ENCODE measurements around the gene RPL22.
"Not testable (repeated sequence)": the region's sequence is repeated elsewhere in the genome, so short reads cannot be mapped to it uniquely, and the experiment has no call there.

RPL22 gene

DNA sequence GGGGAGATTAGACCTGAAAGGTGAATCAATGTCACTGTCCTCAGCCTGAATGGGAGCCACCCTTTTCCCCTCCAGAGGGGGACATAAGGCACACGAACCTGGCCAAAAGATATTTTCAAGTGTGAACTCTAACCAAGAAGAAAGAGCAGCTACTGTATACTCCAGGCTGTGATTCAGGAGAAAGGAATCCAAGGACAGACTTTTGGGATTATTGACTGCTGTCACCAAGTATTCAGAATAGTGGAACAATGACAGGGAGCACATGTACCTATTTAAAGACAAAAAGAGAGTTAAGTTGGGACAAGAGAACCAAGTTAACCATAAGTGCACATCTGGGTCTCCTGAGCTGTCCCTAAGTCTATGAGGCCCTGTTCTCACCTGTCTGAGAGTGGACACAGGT lies 34.0 kb upstream of the RPL22 start:
- no peak for DNase-seq

DNA sequence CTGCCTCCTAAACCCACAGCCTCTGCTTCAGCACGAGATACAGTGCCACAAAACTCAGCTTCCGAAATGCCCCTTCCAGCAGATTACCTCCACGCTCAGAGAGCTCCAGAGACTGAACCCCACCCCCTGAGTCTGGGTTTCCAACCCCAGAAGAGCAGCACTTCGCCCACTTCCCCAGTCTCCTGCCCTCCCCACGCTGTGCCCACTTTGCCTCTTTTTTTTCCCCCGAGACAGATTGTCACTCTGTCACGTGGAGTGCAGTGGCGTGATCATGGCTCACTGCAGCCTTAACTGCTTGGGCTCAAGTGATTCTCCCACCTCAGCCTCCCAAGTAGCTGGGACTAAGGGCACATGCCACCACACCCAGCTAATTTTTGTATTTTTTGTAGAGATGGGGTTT lies 26.3 kb upstream of the RPL22 start:
- DNase-seq = no peak

DNA sequence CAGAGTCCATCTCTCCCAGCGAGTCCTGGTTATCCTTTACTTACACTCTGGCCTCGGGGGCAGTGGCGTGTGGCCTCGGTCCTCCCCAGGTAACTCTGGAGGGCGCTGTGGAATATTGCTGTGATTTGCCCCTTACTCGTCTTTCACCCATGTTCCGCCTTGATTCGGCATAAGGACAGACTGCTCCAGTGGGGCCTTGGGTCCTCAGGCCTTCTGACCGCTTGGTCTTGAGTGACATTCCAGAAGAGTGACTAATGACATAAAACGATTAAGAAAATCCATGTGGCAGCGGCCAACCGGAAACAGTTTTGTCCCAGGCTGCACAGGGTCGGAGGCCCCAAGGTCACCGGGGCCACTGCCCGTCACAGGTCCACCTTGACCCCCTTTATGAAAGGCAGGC lies 25.3 kb upstream of the RPL22 start:
- no peak for DNase-seq

DNA sequence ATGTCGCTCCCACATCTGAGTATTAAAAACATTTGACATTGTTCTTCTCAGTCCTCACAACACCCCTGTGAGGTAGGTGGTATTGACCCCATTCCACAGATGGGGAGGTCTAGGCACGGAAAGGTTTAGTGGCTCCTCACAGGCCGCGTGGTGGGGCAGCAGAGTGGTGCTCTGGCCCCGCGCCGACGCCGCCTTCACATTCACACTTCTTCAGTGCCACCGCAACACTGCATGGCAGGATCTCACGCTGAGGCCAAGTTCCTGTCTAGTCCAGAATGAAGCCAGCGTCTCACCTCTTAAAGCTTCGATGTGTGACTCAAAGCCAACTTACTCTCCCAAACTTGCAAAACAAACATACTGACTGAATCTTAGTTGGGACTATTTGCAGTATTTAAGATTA lies 24.2 kb upstream of the RPL22 start:
- DNase-seq = no peak

DNA sequence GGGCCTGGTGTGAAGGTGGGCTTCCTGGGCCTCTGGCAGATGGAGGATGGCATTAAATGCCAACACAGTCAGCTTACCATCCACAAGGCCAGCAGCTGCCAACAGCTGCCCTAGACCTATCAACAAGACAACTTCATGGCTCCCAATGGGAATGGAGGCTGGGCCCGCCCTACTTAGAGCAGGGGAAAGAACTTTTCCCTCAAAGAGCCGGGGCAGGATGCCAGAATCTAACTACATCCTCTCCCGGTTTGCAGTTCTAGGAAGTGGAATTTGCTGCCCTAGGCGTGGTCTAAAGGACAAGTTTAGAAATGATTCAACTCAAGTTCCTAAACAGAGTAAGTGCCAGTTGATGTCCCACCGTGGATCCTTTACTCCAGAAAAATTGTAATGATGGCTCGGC lies 23.2 kb upstream of the RPL22 start:
- DNase-seq = no peak

DNA sequence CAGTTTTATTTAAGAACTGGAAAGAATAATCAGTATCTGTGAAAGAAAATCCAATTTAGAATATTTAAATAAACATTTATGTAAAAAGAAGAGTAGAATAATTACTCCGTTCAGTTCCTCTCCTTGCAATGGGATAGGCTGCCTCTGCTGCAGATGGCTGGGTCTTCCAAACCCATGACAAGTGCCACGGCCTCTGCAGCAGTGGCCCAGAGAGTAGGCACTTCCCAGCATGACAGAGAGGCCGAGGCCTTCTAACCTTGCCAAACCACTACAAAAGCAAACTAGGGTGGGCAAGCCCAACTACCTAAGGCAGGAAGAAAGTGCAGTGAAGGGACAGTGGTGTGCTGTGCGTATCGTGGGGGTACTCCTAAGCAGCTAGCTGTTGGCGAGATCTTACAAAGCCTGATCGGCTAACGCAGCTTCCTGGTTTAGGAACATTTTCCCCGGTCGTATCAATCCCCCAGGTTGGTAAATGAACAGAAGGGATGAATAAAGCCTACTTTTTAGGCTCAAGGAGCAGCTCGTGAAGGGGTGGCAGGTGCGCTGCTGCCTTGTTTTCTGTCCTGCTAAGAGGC lies 21.9 kb upstream of the RPL22 start:
- DNase-seq = no peak

DNA sequence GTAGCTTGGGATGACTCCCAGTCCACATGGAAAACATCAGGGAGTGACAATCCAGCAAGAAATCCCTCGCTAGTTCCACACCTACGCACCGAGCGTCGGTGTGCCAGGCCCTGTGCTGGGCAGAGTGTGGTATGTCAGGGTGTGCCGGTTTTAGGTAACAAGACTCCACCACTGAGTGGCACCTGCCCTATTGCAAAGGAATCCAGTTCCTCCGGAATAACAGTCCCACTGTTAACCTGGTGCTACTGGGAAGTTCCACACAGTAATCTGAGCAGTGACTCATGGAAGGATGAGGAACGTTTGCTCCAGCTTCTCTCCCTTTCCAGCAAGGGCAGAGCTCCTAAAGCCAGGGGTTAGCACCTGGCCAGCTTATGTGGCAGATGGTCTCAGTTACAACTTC lies 20.8 kb upstream of the RPL22 start:
- no peak for DNase-seq

DNA sequence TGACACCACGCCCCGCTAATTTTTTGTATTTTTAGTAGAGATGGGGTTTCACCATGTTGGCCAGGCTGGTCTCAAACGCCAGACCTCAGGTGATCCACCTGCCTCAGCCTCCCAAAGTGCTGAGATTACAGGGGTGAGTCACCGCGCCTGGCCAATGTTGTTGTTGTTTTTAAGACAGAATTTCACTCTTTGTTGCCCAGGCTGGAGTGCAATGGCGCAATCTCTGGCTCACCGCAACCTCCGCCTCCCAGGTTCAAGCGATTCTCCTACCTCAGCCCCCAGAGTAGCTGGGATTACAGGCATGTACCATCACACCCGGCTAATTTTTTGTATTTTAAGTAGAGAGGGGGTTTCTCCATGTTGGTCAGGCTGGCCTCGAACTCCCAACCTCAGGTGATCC lies 20.2 kb upstream of the RPL22 start:
- not testable (repeated sequence) for DNase-seq

DNA sequence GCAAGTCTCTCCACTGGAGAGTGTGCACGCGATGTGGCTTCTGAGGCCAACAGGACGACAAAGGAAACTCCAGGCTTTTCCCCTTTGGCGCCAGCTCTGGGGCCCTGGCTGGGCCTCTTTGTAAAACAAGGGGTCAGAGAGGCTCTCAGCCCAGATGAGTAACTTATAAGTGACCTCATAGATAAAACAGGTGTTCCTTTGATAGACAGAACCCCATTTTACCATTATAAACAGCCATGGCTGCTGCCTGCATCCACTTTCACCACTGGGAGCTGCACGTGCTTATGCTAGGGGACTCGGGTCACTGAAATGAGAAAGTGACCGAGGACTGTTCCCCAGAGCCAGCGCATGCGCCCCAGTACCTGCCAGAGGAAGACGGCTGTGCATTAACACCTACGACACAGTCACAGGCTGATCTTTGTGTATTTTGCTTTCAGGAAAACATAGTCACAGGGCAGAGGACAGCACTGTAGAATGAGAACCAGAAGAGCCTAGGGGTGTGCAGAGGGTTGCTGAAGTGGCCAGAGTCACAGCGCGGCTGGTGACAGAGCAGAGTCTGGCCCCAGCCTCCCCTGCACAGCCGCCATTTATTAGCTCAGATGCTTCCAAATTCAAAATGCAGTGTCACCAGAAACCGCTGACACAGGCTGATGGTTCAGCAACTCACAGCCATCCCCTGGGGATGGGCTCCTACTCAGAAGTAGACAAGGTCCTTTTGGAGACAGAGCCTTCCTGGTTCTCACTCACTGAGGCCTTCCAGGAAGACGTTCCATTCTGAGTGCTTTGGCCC lies 19.2 kb upstream of the RPL22 start:
- no peak for DNase-seq

DNA sequence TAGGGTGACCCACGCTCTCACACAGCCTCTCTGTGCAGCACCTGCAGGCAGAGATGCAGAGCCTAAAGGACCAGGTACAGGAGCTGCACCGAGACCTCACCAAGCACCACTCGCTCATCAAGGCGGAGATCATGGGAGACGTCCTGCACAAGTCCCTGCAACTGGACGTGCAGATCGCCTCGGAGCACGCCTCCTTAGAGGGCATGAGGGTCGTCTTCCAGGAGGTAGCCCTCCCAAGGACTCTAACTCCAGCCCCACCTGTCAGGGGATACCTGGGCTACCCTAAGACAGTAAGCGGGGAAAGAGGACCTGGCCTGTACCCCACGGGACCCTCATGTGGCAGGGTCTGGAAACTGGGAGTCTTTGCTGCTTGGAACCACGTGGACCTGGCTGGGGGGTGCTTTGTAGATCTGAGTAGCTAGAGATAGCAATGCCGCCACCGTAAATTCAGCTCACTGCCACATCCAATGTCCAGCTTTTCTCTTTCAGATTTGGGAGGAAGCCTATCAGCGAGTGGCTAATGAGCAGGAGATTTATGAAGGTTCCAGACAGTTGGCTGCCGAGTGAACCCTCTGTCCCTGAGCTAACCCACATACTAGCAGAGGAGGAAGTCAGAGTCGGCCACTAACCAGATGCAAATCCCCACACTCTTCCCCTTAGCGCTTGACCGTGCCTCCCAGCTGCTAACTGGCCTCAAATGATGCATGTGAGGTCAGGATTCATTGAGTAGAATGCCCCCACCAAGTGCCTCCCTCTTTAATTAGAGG lies 13.0 kb upstream of the RPL22 start:
- no peak for DNase-seq

DNA sequence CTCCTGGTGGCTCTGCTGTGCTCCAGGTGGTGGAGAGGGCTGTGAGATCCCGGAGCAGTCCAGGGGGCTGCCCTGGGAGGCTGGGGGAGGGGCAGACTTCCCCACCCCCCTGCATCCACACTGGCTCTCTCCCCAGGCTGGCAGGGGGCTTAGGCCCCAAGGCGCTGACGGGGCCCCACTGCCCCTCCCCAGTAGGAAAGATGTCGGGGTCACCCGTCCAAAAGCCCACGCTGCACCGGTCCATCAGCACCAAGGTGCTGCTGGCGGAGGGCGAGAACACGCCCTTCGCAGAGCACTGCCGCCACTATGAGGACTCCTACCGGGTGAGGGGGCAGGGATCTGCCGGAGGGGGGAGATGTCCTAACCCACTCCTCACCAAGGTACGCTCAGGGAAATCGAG lies 12.3 kb upstream of the RPL22 start:
- no peak for DNase-seq

DNA sequence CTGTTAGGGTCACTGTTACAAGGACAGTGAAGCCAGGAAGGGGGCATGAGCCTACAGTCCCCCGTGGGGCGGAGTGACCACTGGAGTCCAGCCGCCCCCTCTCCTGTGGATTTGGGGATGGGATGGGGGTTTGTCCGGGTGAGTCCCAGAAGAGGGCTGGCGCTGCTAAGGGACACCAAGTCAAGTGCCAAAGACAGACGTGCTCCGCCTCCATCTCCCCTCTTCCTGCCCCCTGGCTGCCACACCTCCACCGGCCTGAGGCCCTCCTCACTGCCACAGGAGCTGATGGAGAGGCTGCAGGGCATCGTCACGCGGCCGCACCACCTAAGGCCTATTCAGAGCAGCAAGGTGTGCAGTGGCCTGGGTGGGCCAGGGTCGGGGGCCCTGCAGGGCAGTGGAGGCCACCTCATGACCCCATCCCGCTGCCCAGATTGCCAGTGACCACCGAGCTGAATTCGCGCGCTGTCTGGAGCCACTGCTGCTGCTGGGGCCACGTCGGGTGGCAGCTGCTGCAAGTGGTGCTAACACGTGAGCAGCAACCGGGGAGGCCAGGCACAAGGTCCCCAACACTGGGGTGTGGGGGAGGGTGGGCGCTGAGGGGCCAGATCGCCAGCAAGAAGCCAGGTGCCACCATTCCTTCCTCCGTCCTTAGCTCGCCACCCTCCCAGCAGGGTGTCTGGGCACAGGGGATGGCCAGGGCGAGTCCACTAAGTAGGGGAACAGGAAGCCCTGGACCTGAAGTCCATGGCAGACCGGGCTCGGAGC lies 11.4 kb upstream of the RPL22 start:
- no peak for DNase-seq

DNA sequence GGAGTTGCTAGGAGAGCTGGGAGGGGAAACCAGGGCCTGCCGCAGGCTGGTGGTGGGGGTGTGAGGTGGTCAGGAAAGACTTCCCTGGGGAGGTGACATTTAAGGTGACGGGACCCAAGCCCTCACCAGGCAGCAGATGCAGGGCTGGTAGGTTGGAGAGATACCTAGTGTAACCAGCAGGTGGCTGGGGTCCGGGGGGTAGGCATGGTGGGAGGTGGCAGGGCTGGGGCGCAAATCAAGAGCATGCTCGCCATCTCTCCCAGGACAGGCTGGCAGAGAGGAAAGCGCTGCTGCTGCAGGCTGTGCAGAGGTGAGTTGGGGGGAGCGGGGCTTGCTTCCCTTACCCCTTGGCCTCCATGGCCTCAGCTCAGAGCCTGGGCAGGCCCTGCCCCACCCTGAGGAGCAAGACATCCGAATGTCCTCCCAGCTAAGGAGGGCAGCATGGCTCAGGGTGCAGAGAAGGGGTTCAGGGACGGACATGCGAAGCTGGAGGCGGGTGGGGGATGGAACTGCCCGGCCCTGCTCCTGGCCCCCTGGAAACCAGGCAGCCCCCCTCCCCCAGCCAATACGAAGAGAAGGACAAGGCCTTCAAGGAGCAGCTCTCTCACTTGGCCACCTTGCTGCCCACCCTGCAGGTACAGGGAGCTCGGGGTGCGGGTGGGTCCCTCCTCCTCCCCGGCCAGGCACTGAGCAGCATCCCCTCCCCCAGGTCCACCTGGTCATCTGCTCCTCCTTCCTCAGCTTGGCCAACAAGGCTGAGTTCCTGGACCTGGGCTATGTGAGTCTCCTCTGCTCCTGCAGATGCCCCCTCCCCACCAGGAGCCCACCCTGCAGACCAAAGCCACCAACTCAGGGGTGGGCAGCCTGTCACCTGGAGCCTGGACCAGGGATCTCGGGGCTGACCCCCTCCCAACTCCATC lies 10.5 kb upstream of the RPL22 start:
- no peak for DNase-seq

DNA sequence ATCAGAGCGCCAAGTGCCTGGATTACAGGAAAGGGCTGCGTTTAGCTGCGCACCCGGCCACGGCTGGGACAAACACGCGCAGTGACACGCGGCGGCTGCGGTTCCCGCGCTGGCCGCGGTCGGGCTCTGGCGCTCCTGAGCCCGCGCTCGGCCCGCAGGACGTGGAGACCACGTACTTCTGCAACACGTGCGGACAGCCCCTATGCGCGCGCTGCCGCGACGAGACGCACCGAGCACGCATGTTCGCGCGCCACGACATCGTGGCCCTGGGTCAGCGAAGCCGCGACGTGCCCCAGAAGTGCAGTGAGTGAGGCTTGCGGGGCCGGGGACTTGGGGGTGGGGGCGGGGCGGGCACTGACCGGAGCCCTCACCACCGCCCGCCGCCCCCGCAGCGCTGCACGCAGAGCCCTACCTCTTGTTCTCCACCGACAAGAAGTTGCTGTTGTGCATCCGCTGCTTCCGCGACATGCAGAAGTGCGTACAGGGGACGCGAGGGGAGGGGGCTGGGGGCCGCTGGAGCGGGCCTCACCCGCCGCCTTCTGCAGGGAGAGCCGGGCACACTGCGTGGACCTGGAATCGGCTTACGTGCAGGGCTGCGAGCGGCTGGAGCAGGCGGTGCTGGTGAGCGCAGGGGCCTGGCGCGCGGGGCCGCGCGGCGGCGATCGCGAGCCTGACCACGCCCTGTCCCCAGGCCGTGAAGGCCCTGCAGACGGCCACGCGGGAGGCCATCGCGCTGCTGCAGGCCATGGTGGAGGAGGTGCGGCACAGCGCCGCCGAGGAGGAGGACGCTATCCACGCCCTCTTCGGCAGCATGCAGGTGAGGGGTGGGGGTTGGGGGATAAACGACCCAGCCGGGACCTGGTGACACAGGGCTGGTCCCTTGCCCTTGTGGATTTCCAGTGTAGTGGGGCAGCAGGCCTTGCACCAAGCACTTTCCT lies 9.6 kb upstream of the RPL22 start:
- peak; percentile 45 for DNase-seq

DNA sequence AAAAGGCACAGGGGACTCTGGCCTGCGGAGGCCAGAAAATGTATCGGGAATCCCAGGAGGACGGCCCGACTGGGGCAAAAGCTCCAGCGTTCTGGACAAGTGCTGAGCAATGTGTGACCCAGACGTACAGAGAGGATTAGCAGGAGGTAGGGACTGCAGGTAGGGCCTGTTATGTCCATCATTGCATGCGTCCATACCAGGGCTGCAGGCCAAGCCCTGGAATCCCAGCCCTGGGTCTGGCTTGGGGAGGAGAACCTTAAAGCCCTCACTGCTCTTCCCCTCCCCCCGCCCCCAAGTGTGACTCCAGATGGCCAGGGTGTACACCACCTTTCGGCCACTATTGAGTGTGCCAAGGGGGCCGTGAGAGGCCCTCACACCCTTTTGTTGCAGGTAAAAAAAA lies 8.5 kb upstream of the RPL22 start:
- no peak for DNase-seq

DNA sequence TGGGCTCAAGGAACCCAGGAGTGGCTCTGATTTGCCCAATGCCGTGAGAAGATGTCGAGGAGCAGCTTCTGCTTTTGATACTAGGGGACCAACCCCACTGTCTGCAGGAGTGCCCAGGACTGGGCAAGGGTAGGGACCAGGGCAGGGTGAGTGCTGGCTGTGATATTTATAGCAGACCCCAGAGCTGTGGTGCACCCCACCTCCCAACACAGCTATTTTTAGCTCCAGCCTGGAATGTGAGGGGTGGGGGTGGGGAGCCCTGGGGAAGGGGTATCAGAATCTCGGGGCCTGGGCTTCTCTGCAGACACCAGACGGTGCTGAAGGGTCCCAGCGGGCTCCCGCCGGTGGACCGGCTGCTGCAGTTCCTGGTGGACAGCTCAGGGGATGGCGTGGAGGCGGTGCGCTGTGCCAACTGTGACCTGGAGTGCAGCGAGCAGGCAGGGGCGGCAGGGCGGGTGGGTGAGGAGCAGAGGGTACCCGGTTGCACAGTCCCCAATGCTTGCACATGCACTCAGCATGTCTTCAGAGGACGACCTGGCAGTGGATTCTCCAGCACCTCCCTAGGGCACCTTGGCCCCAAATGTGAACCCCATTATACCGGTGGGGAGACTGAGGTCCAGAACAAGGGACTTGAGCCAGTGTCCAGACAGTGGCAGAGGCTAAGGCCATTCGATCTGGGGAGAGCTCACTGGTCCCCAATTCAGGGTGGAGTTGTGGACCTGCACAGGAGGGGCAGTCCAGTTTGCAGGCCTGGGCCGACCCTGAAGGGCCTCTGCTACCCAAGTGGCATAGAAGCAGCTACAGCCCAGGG lies 7.9 kb upstream of the RPL22 start:
- DNase-seq = no peak

DNA sequence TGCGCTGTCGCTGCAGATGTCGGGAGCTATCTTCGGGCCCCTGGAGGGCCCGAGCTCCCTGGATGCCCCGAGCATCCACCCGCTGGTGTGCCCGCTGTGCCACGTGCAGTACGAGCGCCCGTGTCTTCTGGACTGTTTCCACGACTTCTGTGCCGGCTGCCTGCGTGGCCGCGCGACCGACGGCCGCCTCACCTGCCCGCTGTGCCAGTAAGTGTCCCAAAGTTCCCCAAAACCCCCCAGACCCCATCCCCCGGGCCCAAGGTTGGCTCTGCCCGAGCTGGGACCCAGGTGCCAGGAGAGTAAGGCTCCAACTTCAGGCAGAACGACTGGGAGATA lies 7.1 kb upstream of the RPL22 start:
- DNase-seq = no peak

DNA sequence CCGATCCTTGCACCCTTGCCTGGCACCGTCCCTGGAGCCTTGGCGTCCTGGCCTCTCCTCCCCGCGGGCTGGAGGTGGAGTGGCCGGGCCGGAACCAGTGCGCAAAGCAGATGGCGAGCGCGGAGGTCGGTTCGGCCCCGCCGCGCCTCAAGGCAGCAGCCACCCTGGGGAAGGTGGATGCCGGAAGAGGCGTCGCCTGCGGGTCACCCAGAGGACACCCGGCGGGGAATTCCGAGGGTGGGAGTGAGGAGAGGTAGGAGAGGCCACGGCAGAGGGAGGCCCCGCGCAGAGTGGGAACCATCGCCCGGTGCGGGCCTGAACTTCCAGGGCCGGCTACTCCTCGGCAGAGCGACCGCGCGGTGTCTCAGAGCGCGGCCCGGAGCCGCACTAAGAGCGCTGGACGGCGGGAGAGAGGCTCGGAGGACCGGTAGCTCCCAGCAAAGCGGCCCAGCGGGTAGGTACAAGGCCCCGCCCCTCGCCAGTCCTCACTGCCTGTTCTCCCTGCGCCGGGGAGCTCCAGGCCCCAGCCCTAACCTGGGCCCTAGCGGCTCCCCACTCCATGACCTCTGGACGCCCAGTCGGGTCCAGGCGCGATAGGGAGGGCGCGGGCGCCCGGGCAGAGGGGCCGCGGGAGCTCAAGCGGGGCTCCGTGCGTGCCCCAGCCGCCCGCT lies 6.6 kb upstream of the RPL22 start, which contains the start of gene RNF207:
Gene RNF207, plus strand, starts transcription at position 271 of the 671 bp plus-strand sequence. CDS start 417 bp downstream, outside the sequence.
- DNase-seq = no peak

DNA sequence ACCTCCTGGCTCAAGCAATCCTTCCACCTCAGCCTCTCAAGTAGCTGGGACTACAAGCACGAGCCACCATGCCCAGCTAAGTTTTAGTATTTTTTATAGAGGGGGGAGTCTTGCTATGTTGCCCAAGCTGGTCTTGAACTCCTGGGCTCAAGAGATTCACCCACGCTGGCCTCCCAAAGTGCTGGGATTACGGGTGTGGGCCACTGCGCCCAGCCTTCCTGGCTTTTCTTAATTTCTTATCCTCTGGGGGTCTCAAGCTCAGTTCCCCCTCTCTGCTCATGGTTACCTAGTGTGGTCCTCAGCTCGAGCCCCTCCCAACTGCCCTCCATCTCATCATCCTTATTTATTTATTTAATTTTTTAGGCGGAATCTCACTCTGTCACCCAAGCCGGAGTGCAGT lies 2.9 kb upstream of the RPL22 start:
- no peak for DNase-seq

All from T1000 (cell line).